WTC11 (cell line): ENCODE results near the gene RNF215. TPM values are rescaled to one million over a fixed set of nuclear protein-coding genes. Genes with fewer than 3 reads are reported as not detected.

Source experiments
- ATAC-seq: fragments of 200-7000 bp; cut with Tn5 transposase; 2 replicates; pipeline ENCODE4 v1.10.0; 2021; ENCODE audit warnings: mild to moderate bottlenecking, moderate library complexity
- CTCF ChIA-PET: fragments of 300-600 bp; sonication (Branson Sonifier 250); formaldehyde crosslinking; loops from one replicate; lab custom pipeline; 2021; ENCODE audit warnings: antibody characterized with exemption; lab: Charles Lee
- POLR2A ChIA-PET: fragments of 350-600 bp; sonication (Branson Sonifier 250); formaldehyde crosslinking; loops from one replicate; lab custom pipeline; 2021; ENCODE audit warnings: antibody characterized with exemption; lab: Charles Lee
- DNase-seq: peaks from one replicate; pipeline ENCODE4 v3.0.0; 2021; ENCODE audit warnings: low spot score
- H3K27ac Mint-ChIP-seq: 2 replicates; pipeline ENCODE4 v1.8.0; 2021; ENCODE audit warnings: mixed read lengths
- H3K27me3 Mint-ChIP-seq: 2 replicates; pipeline ENCODE4 v1.8.0; 2021; ENCODE audit warnings: low read depth, mild to moderate bottlenecking, moderate library complexity, mixed read lengths
- H3K36me3 Mint-ChIP-seq: 2 replicates; pipeline ENCODE4 v1.8.0; 2021; ENCODE audit warnings: mixed read lengths
- H3K4me1 Mint-ChIP-seq: 2 replicates; pipeline ENCODE4 v1.8.0; 2022; ENCODE audit warnings: mixed read lengths
- H3K4me3 Mint-ChIP-seq: 2 replicates; pipeline ENCODE4 v1.8.0; 2021; ENCODE audit warnings: mild to moderate bottlenecking, moderate library complexity, mixed read lengths
- H3K9me3 Mint-ChIP-seq: 2 replicates; pipeline ENCODE4 v1.8.0; 2021; ENCODE audit warnings: mixed read lengths
- FOXP4 ChIP-seq: sonication (generic); formaldehyde crosslinking; IDR thresholded peaks from 2 replicates; pipeline ENCODE4 v1.8.0; 2022; ENCODE audit warnings: mild to moderate bottlenecking, missing genetic modification reagents
- PRDM15 ChIP-seq: sonication (generic); formaldehyde crosslinking; IDR thresholded peaks from 2 replicates; pipeline ENCODE4 v1.8.0; 2022; ENCODE audit warnings: missing genetic modification reagents
- STAT6 ChIP-seq: sonication (generic); formaldehyde crosslinking; conservative IDR thresholded peaks from 2 replicates; pipeline ENCODE4 v1.8.1; 2023; ENCODE audit warnings: mild to moderate bottlenecking, low read depth, missing genetic modification reagents, moderate library complexity
- ZBTB21 ChIP-seq: sonication (generic); formaldehyde crosslinking; IDR thresholded peaks from 2 replicates; pipeline ENCODE4 v1.8.1; 2023; ENCODE audit warnings: mild to moderate bottlenecking, missing genetic modification reagents, borderline replicate concordance
- ZNF138 ChIP-seq: sonication (generic); formaldehyde crosslinking; conservative IDR thresholded peaks from 2 replicates; pipeline ENCODE4 v1.8.1; 2022; ENCODE audit warnings: mild to moderate bottlenecking, moderate library complexity, missing genetic modification reagents
- total RNA-seq: library from RNA; stranded (reverse); gene quantifications from 3 replicates; pipeline ENCODE4 v1.2.3, GENCODE V29; 2021
- TF ChIP-seq, protein P1 (sequence below): sonication (generic); formaldehyde crosslinking; IDR thresholded peaks from 2 replicates; pipeline ENCODE4 v1.8.0; 2023; ENCODE audit warnings: mild to moderate bottlenecking, missing genetic modification reagents
- TF ChIP-seq, protein P2 (sequence below): fragments of 250-450 bp; sonication (Bioruptor Pico); IDR thresholded peaks from 2 replicates; pipeline ENCODE4 v1.9.0; 2021; ENCODE audit warnings: mild to moderate bottlenecking, borderline replicate concordance

RNF215 gene
- total RNA-seq, 1 experiment from 2014 or later, result 25.4 TPM

DNA sequence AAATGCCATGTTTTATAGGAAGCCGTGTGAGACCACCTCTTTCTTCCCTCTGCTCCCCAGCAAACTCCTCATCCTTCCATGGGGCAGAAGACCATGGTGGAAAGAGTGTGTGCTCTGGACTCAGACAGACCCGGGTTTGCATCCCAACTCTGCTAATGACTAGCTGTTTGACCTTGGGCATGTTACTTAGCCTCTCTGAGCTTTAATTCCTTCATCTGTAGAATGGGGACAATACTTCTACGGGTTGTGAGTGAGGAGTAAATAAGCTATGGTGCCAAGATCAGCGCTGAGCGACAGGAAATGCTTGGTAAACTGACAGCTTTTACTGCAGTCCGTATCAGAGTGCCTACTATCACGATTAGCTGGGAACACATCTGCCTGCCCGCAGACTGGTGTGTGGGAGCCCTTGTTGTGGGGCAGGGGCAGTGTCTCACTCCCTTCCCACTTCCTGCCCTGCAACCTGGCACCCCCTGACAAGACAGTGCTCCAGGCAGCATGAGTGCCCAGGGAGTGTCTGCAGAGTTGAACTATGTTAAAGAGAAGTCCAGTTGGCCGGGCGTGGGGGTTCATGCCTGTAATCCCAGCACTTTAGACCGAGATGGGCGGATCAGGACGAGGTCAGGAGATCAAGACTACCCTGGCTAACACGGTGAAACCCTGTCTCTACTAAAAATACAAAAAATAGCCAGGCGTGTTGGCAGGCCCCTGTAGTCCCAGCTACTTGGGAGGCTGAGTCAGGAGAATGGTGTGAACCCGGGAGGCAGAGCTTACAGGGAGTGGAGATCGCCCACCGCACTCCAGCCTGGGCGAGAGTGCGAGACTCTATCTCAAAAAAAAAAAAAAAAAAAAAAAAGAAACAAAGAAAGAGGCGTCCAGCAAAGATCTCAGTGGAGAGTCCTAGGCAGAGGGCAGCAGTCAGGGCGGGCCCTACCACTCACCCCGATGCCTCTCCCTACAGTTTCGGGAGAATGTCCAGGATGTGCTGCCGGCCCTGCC, 11.8 kb upstream of the RNF215 start:
- Mint-ChIP-seq H3K9me3 (no peaks in the 10 kb centered on the region), H3K4me3 (no peak overlapping the region), H3K4me1 (peaks cover 27% of the 10 kb centered on the region), H3K36me3 (no peaks in the 10 kb centered on the region), H3K27ac (no peak overlapping the region), H3K27me3 (peaks cover 57% of the 10 kb centered on the region)
- DNase-seq (no peak), ATAC-seq (no peak)
- TF ChIP-seq PRDM15 (CRISPR knock-in tag) (peak; percentile 31; the same call in 1 of the 2 replicates), STAT6 (CRISPR knock-in tag) (no peak)
- ChIA-PET CTCF (interaction anchor here (1.1 to 4.1 kb wide), 2 partner anchors 11 to 25 kb away, joined by 5 to 56 read pairs; partner anchors contain the start of genes MTFP1 and RNF215), POLR2A (interaction anchor here (1.2 kb wide), 1 partner anchor 15 kb away, joined by 4 read pairs; no protein-coding TSS in a partner anchor)

- Mint-ChIP-seq H3K4me3 (peak overlapping the region; percentile 67), H3K36me3 (no peaks in the 10 kb centered on the region), H3K9me3 (no peaks in the 10 kb centered on the region), H3K27ac (no peak overlapping the region), H3K27me3 (peaks cover 64% of the 10 kb centered on the region), H3K4me1 (peaks cover 36% of the 10 kb centered on the region)
- ATAC-seq, result peak; percentile 3; the same call in 1 of the 2 replicates
- ChIA-PET POLR2A (interaction anchor here (0.6 to 3.2 kb wide), 5 partner anchors 16 to 514 kb away, joined by 3 to 35 read pairs (median 4); partner anchors contain the start of genes CCDC157, MTFP1 and SF3A1), CTCF (interaction anchor here (1.9 to 4.1 kb wide), 5 partner anchors 10 to 110 kb away, joined by 8 to 56 read pairs (median 23); partner anchors contain the start of genes CASTOR1, CCDC157, MTFP1 and RNF215)
- TF ChIP-seq FOXP4 (no peak), ZNF138 (CRISPR knock-in tag) (no peak), ZBTB21 (CRISPR knock-in tag) (no peak)
- TF ChIP-seq, protein P1, sequence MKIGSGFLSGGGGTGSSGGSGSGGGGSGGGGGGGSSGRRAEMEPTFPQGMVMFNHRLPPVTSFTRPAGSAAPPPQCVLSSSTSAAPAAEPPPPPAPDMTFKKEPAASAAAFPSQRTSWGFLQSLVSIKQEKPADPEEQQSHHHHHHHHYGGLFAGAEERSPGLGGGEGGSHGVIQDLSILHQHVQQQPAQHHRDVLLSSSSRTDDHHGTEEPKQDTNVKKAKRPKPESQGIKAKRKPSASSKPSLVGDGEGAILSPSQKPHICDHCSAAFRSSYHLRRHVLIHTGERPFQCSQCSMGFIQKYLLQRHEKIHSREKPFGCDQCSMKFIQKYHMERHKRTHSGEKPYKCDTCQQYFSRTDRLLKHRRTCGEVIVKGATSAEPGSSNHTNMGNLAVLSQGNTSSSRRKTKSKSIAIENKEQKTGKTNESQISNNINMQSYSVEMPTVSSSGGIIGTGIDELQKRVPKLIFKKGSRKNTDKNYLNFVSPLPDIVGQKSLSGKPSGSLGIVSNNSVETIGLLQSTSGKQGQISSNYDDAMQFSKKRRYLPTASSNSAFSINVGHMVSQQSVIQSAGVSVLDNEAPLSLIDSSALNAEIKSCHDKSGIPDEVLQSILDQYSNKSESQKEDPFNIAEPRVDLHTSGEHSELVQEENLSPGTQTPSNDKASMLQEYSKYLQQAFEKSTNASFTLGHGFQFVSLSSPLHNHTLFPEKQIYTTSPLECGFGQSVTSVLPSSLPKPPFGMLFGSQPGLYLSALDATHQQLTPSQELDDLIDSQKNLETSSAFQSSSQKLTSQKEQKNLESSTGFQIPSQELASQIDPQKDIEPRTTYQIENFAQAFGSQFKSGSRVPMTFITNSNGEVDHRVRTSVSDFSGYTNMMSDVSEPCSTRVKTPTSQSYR, result no peak
- TF ChIP-seq, protein P2, sequence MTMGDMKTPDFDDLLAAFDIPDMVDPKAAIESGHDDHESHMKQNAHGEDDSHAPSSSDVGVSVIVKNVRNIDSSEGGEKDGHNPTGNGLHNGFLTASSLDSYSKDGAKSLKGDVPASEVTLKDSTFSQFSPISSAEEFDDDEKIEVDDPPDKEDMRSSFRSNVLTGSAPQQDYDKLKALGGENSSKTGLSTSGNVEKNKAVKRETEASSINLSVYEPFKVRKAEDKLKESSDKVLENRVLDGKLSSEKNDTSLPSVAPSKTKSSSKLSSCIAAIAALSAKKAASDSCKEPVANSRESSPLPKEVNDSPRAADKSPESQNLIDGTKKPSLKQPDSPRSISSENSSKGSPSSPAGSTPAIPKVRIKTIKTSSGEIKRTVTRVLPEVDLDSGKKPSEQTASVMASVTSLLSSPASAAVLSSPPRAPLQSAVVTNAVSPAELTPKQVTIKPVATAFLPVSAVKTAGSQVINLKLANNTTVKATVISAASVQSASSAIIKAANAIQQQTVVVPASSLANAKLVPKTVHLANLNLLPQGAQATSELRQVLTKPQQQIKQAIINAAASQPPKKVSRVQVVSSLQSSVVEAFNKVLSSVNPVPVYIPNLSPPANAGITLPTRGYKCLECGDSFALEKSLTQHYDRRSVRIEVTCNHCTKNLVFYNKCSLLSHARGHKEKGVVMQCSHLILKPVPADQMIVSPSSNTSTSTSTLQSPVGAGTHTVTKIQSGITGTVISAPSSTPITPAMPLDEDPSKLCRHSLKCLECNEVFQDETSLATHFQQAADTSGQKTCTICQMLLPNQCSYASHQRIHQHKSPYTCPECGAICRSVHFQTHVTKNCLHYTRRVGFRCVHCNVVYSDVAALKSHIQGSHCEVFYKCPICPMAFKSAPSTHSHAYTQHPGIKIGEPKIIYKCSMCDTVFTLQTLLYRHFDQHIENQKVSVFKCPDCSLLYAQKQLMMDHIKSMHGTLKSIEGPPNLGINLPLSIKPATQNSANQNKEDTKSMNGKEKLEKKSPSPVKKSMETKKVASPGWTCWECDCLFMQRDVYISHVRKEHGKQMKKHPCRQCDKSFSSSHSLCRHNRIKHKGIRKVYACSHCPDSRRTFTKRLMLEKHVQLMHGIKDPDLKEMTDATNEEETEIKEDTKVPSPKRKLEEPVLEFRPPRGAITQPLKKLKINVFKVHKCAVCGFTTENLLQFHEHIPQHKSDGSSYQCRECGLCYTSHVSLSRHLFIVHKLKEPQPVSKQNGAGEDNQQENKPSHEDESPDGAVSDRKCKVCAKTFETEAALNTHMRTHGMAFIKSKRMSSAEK (CRISPR knock-in tag), result no peak
- no peak for DNase-seq
Measured at GRCh38 chr22:30397656-30398635, 10.7 kb upstream of the RNF215 start.
